Astrocyte of the hippocampus (primary cell): ENCODE results near the gene DCC.

ENCODE experiments used
- DNase-seq: peaks from one replicate; pipeline ENCODE4 v3.0.0; 2011; ENCODE audit warnings: low read depth, low spot score

The DCC gene

DNA sequence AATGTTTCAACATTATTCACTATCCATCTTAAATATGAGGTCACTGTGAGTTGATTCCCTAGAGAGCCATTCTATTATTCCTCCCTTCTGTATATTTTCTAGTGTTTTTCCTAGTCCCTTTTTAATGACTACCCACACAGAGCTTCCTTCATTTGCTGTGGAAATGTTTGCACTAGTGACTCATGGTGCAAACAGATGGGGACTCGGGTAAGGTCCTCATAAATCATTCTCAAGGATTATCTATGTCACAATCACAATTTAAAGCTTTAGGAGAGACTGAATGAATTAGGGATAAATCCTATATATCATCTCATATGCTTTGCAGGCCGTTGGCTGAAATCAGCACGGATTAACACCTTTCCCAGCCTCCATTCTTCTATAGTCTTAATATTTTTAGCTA lies 159.6 kb downstream of the DCC start:
- DNase-seq = no peak

DNA sequence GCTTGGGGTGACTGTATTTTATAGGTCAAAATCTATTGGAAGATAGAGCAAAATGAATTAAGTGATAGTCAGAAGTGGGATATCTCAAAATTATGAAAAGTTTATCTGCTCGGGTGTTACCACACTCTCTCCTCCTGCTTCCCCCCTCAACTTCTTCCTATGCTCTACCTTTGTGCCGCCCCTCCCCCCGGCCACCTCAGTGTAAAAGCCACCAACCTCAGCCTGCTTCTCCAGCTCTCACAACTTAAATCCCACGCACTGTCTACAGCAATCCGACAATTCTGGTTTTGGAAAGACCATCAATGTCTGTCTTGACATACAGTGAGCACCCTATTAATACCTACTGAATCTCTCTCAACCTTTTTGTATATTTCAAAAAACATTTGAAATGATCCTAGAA lies 164.6 kb downstream of the DCC start:
- no peak for DNase-seq

DNA sequence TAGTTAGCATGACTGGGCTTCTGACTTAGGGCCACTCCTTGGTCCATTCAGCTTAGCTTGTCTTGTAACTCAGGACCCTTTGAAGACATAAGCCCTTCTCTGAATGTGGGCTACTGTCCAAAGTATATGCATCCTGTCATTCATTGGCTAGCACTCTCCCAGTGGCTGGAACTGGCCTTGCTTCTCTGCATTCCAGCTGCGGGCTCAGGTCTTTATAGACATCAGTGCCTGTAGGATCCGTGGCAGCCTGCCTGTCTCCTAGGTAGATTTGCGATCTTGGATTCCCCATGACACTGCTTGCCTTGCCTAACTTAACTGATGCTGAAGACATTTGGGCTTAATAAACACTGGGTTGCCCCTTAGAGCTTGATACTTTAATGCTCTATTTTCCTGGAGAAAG lies 170.1 kb downstream of the DCC start:
- no peak for DNase-seq

DNA sequence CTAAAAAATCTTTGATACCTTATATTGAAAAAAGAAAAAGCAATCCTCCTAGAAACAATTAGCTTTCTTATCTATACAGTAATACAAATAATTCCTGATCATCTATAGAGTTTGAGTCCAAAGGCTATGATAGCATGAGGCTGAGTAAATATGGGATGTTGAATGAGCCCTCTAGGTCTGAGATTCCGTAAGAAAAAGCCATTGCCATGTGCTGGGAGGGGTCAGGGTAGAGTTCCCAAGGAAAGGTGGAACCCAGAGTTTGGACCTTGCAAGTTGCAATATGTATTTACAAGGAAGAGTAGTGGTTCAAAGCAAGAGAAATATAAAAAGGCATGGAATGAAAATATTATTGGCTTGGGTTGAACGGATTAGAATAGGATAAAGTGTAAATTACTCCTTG lies 178.1 kb downstream of the DCC start:
- DNase-seq = no peak

DNA sequence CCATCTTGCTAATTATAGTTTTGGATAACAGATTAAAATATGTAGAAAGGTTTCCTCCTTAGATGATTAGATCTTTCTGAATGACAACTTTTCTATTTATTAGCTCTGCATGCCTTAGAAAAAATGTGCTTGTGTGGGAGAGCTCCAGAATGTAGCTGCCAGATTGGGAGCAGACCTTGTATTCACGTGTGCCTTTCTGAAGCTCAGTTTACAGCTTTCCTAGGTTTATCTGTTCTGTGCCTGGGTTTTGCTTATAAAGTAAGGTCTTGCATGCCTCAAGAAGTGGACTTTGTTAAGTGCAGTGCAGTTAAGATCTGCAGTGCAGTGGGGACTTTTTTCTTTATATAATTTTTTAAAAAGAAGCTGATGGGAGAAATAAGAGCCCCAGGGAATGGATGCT lies 179.0 kb downstream of the DCC start:
- DNase-seq = no peak

DNA sequence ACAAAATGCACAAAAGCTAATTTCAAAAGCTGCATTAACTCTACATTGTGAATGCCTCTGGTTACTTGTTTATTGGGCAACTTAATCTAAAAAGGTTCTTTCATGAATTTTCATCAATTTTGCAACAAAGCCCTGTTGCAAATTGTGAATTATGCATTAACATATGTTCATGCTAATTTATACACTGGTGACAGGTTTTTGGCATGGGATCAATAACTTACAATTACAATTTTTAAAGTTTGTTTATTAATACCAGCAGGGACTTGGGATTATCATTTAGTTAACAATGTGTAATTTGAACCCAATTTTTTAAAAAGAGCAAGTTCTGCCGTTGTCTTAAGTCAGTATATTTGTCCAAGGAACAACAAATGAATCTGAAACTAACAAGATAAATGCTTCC lies 183.6 kb downstream of the DCC start:
- no peak for DNase-seq

DNA sequence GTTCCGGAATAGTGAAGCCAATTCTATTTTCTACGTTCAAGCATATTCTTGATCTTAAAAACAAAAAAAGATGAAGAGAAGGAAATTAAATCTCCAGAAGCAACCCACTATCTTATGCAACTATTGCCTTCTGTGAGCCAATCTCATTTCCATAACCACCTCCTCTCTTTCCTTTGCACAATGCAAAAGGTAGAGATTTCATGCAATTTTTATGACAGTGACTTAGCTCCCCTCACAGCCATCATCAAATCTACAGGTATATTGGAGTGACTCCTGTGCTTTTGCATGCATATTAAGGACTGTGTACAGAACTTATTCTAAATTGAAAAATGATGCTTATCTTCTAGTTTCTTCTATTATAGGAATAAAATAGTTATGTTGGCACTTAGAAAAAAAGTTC lies 191.8 kb downstream of the DCC start:
- DNase-seq = no peak

DNA sequence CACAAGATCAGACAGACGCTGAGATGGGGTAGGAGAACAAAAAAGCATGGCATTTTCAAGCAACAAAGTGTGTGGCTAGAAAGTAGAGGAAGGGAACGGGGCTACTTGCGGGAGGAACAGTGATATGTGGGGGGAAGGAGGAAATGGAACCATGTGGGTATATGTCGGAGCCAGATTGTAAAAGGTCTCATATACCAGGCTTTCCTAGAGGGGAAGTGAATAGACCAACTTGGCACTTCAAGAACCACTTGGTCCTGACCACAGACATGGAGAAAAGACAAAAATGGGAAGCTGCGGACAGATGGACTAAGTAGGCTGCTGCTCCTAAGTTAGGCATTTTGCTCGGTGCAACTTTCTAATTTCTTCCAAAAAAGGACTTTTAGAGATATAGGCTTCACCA lies 196.0 kb downstream of the DCC start:
- DNase-seq = no peak

DNA sequence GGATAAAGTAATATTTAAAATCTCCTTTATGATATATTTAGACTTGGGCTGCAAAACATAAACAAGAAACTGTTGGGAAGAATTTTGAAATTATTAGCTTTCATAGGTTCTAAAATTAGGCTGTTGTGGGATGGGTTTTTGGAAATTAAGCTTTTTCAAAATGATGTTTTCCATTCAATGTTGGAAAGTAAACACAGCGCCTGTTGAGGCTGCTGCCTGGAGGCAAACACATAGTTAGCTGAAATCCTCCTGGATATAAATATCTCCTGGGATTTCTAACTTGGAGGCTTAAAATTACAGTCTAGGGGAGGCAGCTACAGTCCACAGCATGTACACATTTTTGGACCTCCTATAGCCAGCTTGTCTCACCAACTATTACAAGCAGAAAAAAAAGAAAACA lies 197.3 kb downstream of the DCC start:
- DNase-seq = no peak

DNA sequence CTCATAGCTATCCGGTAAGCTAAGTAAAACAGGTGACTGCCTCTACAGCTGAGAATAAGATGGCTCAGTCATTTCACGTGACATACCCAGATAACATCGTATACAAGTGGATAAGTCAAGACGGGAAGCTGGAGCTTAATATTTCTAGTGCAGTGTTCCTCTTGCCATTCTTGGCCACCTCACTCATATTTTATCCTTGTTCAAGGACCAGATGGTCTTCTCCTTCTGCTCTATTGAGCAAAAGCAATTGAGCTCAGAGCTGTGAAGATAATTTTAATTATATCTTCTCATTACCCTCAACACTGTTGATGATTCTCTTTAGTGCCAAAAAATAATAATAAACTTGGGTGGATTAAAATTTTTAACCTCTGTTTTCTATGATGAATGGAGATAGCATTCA lies 201.1 kb downstream of the DCC start:
- DNase-seq = no peak

DNA sequence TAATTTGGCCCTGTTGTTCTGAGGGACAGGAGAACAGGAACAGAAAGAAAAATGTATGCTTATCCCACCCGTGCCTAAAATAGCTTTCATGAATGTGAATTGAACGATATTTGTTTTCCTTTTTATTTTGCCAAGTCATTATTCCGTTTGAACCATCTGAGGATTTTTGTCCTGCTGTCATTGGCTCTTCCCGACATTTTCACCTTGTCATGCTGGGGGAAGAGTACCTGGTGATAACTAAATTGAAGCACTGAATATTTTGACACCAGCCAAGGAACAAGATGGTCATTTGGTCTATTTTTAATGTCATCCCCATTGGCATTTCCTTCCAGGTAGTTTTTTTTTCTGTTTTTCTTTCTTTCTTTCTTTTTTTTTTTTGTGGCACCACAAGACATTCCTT lies 204.1 kb downstream of the DCC start:
- DNase-seq = no peak

DNA sequence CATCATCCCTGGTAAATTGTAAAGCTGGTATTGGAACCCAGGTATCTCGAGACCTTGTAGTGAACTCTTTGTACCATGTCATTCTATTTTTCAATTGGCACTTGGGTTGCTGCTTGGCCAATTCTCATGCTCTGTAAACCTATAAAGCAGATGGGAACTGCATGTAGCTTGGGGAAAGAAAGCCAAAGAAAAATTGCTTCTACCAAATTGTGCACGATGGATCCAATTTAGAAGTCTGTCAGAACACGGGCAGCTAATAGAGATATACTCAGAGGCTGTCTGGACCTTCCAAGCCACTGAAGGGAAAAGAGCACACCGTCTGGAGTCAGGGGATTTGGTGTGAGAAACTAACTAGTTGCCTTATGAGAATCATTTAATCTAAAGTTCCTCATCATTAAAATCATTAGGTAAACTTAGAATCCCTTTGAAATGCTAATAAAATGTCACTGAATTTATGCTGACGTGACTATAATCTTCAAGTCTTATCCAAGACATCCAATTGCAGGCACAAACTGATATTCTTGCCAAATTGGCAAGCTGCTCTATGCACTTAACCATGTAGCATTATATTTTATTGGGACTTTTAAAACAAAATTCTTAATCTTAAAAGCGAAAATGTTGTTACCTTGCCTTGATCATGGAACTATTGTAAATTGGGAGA lies 206.8 kb downstream of the DCC start:
- DNase-seq = no peak

DNA sequence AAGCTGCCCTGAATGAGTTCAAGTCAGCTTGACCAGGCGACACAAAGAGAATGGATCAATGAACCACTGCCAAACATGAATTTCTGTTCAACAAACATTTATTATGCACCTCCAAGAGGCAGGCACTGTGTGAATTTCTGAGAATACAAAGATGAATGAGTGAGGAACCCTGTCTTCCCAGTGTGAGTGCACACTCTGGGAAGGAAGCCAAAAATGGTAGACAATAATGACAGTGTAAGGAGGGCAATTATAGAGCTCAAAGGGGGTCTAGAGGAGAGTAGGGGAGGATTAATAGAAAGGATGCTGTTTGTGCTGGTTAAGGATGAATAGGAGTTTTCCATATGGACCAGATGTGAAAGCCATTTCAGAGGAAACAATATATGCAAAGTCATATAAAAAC lies 213.4 kb downstream of the DCC start:
- DNase-seq = no peak

DNA sequence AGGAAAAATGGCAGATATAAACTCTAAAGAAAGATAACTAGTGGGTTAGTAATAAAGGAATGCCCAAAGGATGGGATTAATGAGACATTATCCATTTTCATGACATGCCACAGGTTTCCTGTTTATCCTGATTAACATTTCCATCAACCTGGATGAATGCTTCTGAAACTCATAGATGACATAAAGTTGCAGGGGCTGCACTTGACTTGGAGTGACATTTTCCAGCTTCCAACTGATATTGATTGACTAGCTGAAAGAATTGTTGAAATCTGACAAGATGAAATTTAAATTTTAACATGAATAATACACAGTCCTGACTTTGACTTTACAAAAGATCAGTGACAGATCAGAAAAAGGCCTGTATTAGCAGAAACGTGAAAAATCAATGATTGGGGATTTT lies 214.2 kb downstream of the DCC start:
- no peak for DNase-seq

DNA sequence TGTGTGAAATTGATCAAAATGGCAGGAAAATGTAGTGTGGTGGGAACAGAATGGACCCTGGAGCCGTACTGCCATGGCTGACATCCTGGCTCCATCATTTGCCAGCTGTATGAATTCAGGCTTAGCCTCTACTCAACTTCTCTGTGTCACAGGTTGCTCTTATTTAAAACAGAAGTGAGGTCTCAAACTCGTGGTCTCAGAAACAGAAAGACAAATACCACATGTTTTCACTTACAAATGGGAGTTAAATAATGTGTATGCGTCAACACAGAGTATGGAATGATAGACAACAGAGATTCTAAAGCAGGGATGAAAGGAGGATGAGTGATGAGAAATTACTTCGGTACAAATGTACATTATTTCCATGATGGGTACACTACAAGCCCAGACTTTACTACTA lies 227.4 kb downstream of the DCC start:
- DNase-seq = no peak

DNA sequence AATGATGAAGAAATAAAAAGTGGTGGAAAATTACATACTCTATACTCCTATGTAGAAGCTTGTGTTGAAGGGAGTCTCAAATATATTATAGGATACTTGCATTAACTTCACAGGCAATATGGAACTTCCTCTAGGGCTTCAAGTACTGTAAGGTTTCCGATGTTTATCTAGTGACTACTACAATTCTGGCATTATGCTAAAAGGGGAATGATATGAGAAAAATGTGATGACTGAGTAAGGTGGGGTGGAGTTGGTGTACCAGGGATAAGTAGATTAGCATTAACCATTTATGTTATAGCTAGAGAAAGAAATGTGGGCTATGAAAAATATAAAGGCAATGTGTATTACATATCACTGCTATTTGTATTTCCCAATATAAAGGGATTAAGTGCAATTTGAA lies 229.5 kb downstream of the DCC start:
- DNase-seq = peak; percentile 22

DNA sequence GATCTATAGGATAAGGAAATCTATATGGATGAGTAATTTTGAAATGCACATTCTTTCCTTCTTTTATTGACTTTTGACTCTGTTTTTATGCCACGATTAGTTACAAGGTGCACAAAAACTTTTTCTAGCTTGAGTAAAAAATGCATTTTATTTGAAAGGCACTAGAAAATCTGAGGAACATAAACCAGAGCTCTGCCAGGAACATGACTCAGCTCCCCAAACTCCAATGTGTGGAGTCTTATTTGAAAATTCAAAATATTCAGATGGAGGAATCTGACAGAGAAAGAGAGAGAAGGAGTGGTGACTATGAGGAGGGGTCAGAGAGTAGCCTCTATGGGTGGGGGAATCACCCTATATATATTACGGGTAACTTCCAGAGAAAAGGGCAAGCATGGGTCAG lies 231.0 kb downstream of the DCC start:
- DNase-seq = peak; percentile 31

DNA sequence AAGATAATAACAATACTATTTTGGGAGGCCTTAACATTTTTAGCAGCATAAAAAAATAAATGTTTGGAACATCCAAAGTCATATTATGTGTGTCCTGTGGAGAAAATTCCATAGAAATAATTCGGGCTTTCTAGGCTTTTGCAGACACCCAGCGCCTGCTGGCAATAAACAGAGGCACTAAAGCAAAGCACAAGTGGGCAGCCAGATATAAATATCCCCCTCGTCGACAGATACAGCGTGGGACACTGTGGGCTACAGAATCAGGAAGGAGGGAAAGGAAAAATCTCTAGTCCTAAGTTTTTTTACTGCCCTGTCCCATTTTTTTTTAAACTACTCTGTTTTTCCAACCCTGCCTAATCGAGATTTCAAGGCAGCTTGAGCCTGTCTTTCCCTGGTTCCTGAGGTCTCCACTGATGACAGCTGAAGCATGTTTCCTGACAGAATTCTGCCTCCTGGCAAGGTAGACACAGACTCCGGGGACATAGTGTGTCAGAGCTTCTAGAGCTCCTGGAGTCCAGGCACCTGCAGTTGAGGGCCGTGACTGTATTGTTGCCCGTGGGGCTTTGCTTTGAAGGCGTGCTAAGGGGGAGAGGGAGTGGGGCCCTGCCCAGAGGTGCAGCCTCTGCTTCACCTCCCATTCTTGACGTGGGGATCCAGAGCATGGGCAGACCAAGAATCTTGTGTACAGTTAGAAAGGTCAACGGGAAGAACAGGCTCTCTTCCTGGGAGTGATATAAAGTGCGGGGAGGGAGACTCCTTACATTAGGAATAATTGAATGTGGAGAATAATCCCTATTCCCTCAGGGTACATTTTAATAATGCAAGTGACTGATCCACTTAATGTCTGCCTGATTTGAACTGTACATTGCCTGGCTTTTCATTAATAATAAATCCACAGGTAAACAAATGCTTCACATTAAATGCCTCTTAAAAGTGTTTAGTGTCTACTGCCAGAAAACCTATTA lies 232.3 kb downstream of the DCC start:
- no peak for DNase-seq

DNA sequence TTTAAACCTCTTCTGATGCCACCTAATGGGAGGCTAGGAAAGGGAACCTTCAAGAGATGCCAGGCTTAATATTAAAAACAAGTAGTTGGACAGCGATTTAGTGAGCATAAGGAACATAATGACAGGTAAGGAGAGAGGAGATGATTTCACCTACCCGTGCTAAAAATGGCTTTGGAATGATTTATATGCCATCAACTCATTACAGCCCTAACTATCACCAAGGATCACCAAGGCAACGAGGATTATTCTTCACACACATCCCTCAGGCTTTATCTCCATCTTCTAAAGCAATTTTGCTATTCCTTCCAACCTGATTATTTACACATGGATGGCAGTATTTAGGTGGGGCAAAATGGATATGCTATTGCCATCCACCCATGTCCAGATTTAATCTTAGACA lies 237.8 kb downstream of the DCC start:
- DNase-seq = no peak

DNA sequence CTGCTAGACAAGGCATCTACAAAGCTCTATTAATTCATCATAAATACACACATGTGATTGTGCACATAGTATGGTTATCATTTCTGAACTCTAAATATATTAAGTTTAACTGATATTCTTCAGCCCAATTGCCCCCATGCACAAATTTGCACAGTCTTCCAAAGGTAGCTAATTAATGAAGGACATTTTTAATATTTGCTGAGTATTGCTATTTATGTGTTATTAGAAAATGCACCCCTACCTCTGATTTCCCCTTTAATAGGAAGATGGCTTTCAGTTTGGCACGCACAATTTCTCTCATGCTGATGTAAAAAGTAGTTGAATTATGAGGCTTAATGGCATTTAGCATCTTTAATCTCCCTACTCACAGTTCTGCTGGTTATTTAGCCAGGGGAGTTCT lies 242.1 kb downstream of the DCC start:
- no peak for DNase-seq

DNA sequence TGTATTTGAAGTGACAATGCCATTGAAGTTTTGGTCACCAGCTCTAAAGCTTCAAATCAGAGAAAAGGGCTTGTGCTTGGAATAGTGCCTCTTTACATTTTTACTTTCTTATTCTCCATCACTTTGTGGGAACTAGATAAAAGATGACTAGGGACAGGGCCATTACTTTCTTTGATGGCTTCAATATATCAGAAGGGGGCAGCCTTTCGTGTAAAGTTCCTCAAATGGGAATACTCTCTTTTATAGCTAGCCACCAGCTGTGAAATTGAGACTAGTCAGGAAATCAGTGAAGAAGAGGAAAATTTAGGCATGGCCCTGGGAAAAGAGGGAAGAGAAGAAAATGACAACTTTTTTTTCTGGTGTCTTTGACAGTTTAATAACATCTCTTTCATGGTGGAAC lies 242.5 kb downstream of the DCC start:
- DNase-seq = no peak

DNA sequence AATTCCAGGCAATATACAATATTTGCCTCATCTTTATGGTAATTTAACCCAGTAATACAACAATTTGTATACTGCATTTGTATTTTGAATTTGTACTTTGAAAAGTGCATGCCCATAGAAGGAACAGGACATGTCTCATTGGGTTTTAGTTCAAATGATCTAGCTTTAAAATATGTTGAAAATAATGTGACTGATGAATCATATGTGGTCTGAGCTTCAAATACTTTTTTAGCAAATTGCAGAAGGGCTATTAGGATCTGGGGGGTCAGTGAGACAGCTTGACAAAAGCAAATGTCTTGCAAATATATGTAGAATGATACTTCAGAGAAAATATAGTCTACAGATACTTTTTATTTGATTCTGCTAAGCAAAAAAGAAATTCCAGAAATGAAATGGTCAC lies 248.9 kb downstream of the DCC start:
- DNase-seq = peak; percentile 13

DNA sequence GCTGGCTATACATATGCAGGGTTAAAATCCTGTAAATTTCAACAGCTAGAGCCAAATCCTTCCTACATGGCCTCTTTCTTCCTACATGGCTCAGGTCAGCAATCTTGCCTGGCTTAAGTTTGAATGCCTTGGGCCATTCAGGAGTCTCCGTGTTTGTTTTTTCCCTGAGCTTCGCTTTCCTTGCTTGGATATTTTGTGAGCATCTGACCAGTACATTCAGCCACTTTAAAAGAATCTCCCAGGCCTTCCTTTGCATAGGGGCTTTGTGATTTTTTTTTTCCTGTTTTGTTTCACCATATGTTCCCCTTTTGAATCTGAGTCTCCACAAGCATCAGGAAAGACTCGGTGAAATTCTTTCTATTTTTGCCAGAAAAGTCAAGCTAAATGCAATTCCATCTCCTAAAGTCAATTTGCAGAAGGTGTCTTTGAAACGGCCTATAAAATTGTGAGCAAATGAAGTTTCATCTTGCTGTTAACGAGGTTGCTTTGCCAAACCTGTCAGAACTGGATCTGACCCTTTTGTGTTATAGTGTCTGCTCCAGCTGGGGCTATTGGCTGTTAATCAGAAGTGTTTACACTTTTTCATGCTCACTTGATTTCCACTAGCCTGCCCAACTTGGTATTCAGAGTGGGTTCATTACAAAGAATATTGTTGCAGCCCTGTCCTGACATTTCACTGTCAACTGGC lies 256.9 kb downstream of the DCC start:
- DNase-seq = no peak
